B cell (primary cell): ENCODE data around the gene MYO1H.

Source experiments
- CTCF ChIP-seq: fragments of 200-600 bp; IDR thresholded peaks from one replicate; pipeline ENCODE4 v1.8.0; 2022; ENCODE audit warnings: antibody characterized with exemption, mild to moderate bottlenecking
- EZH2 ChIP-seq: IDR thresholded peaks from 2 replicates; pipeline ENCODE4 v1.6.1; 2012; ENCODE audit warnings: borderline replicate concordance, low read depth, mild to moderate bottlenecking, moderate library complexity, low read length; ENCODE audit not compliant: insufficient read depth, poor library complexity, severe bottlenecking

- TF ChIP-seq CTCF (no peak), EZH2 (no peak)
Observed at GRCh38 chr12:109430244-109430643, 82.5 kb downstream of the MYO1H start.
